SHP77 (cell line): Measurements from ENCODE around the gene HEMK1.

Source experiments
- DNase-seq, 2 experiments: peaks; one replicate each; lab custom pipeline; 2025; lab: John Stamatoyannopoulos, UW

Gene HEMK1

GRCh38 chr3:50602595-50603191 is 33.4 kb downstream of the HEMK1 start:
- DNase-seq = no peak

- DNase-seq = no peak
Observed at GRCh38 chr3:50603261-50604109, 34.2 kb downstream of the HEMK1 start.

GRCh38 chr3:50604110-50604621 is 34.8 kb downstream of the HEMK1 start:
- DNase-seq = no peak

GRCh38 chr3:50604628-50605588 is 35.6 kb downstream of the HEMK1 start:
- DNase-seq = no peak

GRCh38 chr3:50605901-50606326 is 36.6 kb downstream of the HEMK1 start:
- no peak for DNase-seq

- DNase-seq = no peak
Observed at GRCh38 chr3:50606596-50606995, 37.3 kb downstream of the HEMK1 start.

- DNase-seq = no peak
Observed at GRCh38 chr3:50607271-50608091, 38.2 kb downstream of the HEMK1 start.

GRCh38 chr3:50608278-50608677 is 39.0 kb downstream of the HEMK1 start:
- DNase-seq = no peak

- DNase-seq = no peak
Observed at GRCh38 chr3:50609071-50609762, 39.9 kb downstream of the HEMK1 start.

GRCh38 chr3:50609763-50610085 is 40.4 kb downstream of the HEMK1 start:
- no peak for DNase-seq

- no peak for DNase-seq
Observed at GRCh38 chr3:50610181-50610971, 41.1 kb downstream of the HEMK1 start.

GRCh38 chr3:50610992-50611463 is 41.7 kb downstream of the HEMK1 start:
- no peak for DNase-seq

GRCh38 chr3:50611464-50612233 is 42.3 kb downstream of the HEMK1 start, which contains the start of gene CISH:
TSS of gene CISH (minus strand) at chr3:50611774. CDS start at chr3:50611650, 124 bp downstream.
- DNase-seq = peak; percentile 86 to 89

- no peak for DNase-seq
Observed at GRCh38 chr3:50612234-50612882, 43.0 kb downstream of the HEMK1 start.

- DNase-seq = no peak
Observed at GRCh38 chr3:50612970-50613846, 43.9 kb downstream of the HEMK1 start.

- DNase-seq = no peak
Observed at GRCh38 chr3:50615190-50615589, 45.9 kb downstream of the HEMK1 start.
